DND-41 (cell line): ENCODE measurements around the gene TAF5L.

Experiments used
- CTCF ChIP-seq: IDR thresholded peaks from 2 replicates; pipeline ENCODE4 v1.5.1; 2012; ENCODE audit warnings: borderline replicate concordance, low read length, moderate library complexity, mild to moderate bottlenecking; ENCODE audit not compliant: poor library complexity, severe bottlenecking; ENCODE audit errors: extremely low read depth
- EZH2 ChIP-seq: IDR thresholded peaks from 3 replicates; pipeline ENCODE4 v1.6.1; 2012; ENCODE audit warnings: borderline replicate concordance, low read depth, mild to moderate bottlenecking, moderate library complexity, low read length, inconsistent platforms; ENCODE audit not compliant: severe bottlenecking

- no peak for TF ChIP-seq EZH2
- TF ChIP-seq CTCF: no peak
Measured at GRCh38 chr1:229675396-229675795, 49.5 kb upstream of the TAF5L start.
